Hepatocyte (in vitro differentiated cells): Measurements from ENCODE around the gene VPS8.

Experiments
- EZH2 ChIP-seq: fragments of 200-600 bp; sonication (generic); IDR thresholded peaks from 2 replicates; pipeline ENCODE4 v1.6.1; 2016; ENCODE audit warnings: antibody characterized with exemption, mild to moderate bottlenecking, borderline replicate concordance
- EZH2phosphoT487 ChIP-seq: fragments of 200-600 bp; sonication (generic); IDR thresholded peaks from one replicate; pipeline ENCODE4 v1.6.1; 2018; ENCODE audit warnings: antibody characterized with exemption, mild to moderate bottlenecking, low read depth, moderate library complexity; ENCODE audit not compliant: unreplicated experiment, severe bottlenecking
- TF ChIP-seq, protein P1 (sequence below): fragments of 200-600 bp; sonication (generic); IDR thresholded peaks from 2 replicates; pipeline ENCODE4 v1.5.1; 2016; ENCODE audit warnings: antibody characterized with exemption, mild to moderate bottlenecking; ENCODE audit not compliant: poor library complexity

DNA sequence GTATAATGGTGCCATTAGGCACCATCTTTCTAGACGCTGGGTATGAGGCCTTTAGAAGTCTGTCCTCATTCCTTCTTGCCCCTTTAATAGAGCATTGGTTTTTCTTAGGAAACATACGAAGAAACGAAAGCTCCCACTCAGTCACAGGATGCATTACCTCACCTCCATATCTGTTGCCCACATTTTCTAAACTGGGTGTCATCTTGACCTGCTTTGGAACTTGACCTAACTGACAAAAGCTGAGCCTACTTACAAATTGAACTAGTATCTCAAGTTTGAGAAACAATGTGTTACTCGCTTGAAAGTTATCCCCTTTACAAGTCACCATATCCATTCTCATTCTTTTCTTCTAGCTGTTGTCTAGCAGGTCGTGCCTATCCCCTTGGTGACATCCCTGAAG, 102.7 kb downstream of the VPS8 start:
- TF ChIP-seq, protein P1, sequence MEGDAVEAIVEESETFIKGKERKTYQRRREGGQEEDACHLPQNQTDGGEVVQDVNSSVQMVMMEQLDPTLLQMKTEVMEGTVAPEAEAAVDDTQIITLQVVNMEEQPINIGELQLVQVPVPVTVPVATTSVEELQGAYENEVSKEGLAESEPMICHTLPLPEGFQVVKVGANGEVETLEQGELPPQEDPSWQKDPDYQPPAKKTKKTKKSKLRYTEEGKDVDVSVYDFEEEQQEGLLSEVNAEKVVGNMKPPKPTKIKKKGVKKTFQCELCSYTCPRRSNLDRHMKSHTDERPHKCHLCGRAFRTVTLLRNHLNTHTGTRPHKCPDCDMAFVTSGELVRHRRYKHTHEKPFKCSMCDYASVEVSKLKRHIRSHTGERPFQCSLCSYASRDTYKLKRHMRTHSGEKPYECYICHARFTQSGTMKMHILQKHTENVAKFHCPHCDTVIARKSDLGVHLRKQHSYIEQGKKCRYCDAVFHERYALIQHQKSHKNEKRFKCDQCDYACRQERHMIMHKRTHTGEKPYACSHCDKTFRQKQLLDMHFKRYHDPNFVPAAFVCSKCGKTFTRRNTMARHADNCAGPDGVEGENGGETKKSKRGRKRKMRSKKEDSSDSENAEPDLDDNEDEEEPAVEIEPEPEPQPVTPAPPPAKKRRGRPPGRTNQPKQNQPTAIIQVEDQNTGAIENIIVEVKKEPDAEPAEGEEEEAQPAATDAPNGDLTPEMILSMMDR, result no peak
- TF ChIP-seq EZH2 (no peak), EZH2phosphoT487 (no peak)
